Muscle of arm (tissue), 12 donors: Measurements from ENCODE around the gene DISP3. TPM values are rescaled to one million over a fixed set of nuclear protein-coding genes. Genes with fewer than 3 reads are reported as not detected.

ENCODE experiments used
- DNase-seq: peaks from one replicate; pipeline ENCODE4 v3.0.0-alpha.2; 2013
- polyA plus RNA-seq, 12 donors: library from polyadenylated mRNA; unstranded; fragments of 120-200 nt; gene quantifications; one replicate each; pipeline ENCODE4 v1.2.1, GENCODE V29; 2013; ENCODE audit not compliant: insufficient read length in 12 of 12

The DISP3 gene
- polyA plus RNA-seq, 12 donors, result 0.14 to 0.57 (median 0.24) TPM; not detected in 2

DNA sequence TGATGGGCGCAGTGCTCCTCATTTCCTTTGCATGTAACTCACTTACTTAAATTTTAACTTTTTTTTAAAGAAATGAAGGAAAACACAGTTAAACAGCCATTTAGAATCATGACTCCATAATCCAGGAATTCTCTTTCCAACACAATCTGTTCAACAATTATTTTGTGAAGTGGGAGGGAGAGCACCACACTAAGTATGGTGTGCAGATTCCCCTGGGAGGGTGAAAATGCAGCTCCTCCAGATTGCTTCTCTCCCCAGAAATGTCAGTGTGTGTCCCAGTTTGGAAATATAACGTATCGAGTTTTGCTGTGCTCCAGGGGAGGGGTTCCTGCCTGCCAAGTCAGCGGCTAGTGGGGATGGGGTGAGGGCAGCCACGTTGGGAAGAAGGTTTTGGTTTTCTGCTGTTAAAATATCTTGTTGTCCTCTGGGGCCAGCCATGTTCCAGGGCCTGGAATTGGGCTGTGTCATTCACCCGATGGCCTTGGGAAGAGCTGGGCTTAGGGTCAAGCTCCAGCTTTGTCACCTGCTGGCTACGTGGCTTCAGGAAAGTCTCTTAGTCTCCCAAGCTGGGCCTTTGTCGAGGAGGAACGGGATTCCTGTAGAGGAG lies 17.3 kb upstream of the DISP3 start:
- DNase-seq, result no peak

DNA sequence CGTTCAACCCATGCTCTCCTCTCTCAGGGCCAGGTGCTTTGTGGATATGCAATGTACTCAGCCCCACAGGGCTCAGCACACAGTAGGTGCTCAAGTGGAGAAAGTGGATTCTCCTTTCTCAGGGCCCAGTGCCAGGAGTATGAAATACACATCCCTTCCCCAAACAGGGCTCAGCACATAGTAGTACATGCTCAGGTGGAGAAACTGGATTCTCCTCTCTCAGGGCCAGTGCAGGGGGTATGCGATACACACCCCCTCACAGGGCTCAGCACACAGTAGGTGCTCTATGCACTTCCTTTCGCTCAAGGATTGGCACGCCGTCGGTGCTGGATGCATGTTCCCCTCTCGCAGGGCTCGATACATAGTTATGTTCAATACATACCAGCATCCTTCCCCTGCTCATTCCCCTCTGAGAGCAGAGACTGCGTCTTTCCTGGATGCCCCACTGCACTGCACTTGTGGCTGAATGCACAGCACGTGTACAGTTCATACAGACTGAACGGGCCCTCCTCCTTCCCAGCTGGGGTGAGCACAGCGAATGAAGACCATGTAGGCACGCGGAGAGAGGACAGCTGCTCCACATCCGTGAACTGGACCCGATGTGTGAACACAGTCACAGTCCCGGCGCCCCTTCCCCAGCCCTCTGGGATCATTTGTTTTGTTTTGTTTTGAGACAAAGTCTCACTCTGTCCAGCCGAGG lies 16.6 kb upstream of the DISP3 start:
- no peak for DNase-seq

GRCh38 chr1:11463177-11463576 lies 15.8 kb upstream of the DISP3 start:
- DNase-seq, result no peak

- no peak for DNase-seq
Observed at GRCh38 chr1:11465307-11465706, 13.6 kb upstream of the DISP3 start.

DNA sequence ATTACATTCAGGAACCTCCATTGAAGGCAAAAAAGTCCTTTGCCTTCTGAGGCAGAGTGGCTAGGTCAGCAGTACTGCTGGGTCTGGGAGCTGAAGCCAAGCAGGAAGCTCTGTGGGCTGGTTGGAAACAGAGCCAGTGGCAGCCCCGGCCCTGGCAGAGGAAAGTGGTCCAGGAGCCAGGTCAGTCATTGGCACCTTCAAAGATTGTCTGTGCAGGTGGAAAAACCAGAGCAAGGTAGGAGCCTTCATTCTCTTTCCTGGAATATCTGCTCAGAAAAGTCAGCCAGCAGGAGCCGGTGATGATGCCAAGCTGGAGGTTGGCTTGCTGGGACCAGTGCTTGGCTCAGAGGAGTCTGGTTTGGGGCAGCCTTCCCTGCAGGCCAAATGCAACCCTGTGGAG lies 12.5 kb upstream of the DISP3 start:
- no peak for DNase-seq

DNA sequence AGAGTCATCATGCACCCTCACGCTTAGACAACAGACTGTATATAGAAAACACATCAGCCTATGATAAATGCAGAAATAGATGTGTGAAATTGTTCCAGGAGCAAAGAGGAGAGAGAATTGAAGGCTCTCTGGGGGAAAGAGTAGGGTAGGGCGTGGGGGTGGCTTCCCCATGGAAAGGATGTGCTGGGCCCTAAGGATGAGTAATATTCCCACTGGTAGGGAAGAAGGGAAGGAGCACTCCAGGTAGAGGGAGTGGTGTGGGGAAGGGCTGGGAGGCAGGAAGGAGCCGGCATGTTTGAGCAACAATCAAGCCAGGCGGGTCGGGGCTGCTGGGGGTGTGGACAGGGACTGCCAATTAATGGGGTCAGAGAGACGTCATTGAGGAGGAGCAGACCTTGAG lies 10.1 kb upstream of the DISP3 start:
- no peak for DNase-seq

DNA sequence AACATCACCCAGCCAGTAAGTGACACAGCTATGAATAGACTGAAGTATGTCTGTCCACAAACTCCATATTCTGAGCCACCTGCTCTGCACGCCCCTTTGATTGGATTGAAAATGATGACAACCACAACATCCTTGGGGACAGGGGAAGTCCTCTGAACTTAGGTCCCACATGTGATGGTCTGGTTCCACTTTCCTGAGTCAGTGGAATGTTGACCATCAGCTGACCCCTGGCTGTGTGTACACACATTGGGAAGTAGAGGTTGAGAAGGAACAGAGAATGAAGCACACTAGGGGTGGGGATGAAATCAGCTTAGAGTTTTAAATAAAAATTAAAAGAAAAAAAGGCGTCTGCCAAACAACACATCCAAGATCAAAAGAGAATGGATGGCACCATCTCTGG lies 8.0 kb upstream of the DISP3 start:
- no peak for DNase-seq

DNA sequence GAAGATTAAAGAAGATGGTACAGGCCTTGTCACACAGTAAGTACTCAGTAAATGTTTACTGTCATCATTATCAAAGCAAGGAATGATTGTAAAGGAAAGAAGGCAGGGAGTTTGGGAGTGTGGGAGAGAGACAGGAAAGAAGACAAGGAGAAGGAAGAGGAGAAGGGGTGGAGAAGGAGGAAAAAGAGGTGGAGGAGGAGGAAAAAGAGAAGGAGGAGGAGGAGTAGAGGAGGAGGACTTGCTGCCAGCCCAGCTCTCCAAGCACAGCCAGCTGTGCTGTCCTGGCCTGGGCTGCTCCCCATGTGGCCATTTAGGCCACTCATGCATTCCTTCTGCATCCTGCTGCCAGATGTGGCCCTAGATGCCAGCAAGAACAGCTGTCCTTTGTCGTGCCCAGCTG lies 7.5 kb upstream of the DISP3 start:
- DNase-seq, result no peak

GRCh38 chr1:11472284-11472683 lies 6.7 kb upstream of the DISP3 start:
- no peak for DNase-seq

GRCh38 chr1:11472741-11473140 lies 6.2 kb upstream of the DISP3 start:
- DNase-seq, result no peak

- DNase-seq, result peak; percentile 27
Observed at GRCh38 chr1:11473491-11474034, 5.4 kb upstream of the DISP3 start.

- DNase-seq, result no peak
Observed at GRCh38 chr1:11474826-11475225, 4.1 kb upstream of the DISP3 start.

- DNase-seq, result no peak
Observed at GRCh38 chr1:11475748-11476147, 3.2 kb upstream of the DISP3 start.

- no peak for DNase-seq
Observed at GRCh38 chr1:11479375-11479979, 522 bp downstream of the DISP3 start.

DNA sequence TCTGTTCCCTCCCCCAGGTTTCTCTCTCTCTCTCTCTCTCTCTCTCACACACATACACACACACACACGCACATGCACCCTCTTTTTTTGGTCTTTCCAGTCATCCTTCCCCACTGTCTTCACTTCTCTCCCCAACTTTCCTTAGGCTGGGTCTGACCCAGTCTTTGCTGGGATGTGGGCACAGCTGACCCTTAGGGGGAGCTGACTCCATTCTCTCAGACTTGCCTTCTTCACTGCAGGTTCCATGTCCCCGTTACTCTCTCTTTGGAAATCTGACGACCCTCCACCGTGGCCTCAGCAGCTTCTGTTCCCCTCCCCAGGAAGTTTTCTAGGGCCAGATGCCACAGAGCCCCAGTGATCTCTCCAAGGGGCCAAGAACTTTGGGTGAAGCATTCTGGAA lies 2.1 kb downstream of the DISP3 start:
- DNase-seq, result no peak

DNA sequence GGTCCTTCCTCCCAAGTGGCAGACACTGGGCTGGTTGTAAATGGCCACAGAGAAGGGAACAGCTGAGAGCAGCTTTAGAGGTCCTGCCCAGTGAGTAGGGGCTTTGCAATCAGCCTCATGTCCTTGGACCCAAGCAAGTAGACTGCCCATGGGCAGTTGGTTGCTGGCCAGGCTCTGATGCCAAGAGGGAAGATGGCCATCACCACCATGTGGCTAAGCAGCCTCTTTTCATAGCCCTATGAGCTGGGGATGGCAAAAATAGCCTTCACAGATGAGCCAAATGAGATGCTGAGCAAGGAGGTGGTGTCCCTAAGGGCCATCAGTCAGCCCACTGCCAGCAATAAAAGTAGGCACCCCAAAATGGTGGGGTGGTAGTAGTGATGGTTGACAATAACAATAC lies 3.2 kb downstream of the DISP3 start:
- no peak for DNase-seq

DNA sequence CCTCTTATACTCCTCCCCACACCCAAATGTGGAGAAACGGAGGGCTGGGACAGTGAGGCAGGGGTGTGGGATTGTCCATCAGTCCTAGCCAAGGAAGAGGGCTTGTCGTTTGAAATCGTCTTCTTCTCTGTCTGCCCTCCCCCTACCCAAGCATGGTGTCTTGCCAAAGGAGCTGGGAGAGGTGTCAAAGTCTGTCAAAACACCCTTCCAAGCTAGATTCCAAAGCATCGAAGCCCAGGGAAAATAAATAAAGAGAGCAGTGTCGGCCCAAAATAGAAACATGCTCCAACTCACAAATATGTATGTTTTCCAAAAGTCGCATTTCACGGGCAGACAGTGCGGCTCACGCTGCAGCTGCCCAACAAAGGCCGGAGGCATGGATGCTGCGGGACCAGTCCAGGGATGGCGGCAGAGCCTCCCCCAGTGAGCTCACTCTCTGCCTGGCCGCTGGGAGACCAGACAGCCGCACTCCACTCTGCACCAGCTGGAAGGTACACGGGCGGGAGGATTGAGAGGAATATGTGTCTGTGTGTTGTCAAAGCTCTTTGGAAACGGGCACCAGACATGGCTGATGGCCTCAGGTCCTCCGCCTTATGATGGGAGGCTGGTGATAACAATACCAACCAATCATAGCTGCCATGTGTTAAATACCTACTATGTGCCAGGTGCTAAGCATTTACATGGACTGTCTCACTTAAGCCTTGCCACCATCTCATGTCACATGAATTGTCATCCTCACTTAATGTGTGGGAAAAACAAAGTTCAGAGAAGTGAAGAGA lies 3.9 kb downstream of the DISP3 start:
- no peak for DNase-seq

GRCh38 chr1:11483581-11484320 lies 4.8 kb downstream of the DISP3 start:
- no peak for DNase-seq

GRCh38 chr1:11484321-11484655 lies 5.3 kb downstream of the DISP3 start:
- DNase-seq, result no peak

- DNase-seq, result no peak
Observed at GRCh38 chr1:11485191-11485590, 6.2 kb downstream of the DISP3 start.

- no peak for DNase-seq
Observed at GRCh38 chr1:11486231-11487009, 7.5 kb downstream of the DISP3 start.
